Gastroesophageal sphincter (tissue), 3 donors: Measurements from ENCODE around the gene MTARC1.

ENCODE experiments used
- CTCF ChIP-seq, 4 experiments: fragments of 200-600 bp in 2 of 4; fragments of 450-650 bp in 2 of 4; sonication (generic) in 1 of 4; IDR thresholded peaks; one replicate each; pipeline ENCODE4 v1.5.1; 2017 to 2019; ENCODE audit warnings: antibody characterized with exemption in 4 of 4, mild to moderate bottlenecking in 2 of 4, moderate library complexity in 2 of 4
- POLR2AphosphoS5 ChIP-seq: sonication (generic); formaldehyde crosslinking; IDR thresholded peaks from one replicate; pipeline ENCODE4 v1.6.1; 2017; ENCODE audit warnings: antibody characterized with exemption

GRCh38 chr1:220770245-220770913 is 16.3 kb upstream of the MTARC1 start:
- TF ChIP-seq POLR2AphosphoS5: no peak
- no peak for TF ChIP-seq CTCF (IDR thresholded peaks at IDR 0.05)
